OCI-LY7 (cell line): ENCODE data around the gene HDAC4. TPM values are rescaled to one million over a fixed set of nuclear protein-coding genes. Genes with fewer than 3 reads are reported as not detected.

Experiments used
- BruUV-seq: library from RNA; stranded (reverse); fragments of 400-500 nt; replicated peaks from 2 replicates; lab custom pipeline; 2021; lab: Mats Ljungman, UMichigan
- CTCF ChIA-PET: fragments of 300-600 bp; sonication (Branson Sonifier 250); formaldehyde crosslinking; loops from one replicate; lab custom pipeline; 2022; ENCODE audit warnings: antibody characterized with exemption; ENCODE audit not compliant: unreplicated experiment; lab: Charles Lee
- POLR2A ChIA-PET: fragments of 300-600 bp; sonication (Branson Sonifier 250); formaldehyde crosslinking; loops from one replicate; lab custom pipeline; 2022; ENCODE audit warnings: antibody characterized with exemption; lab: Charles Lee
- DNase-seq: peaks from one replicate; pipeline ENCODE4 v3.0.0-alpha.2; 2015; ENCODE audit warnings: low spot score
- H2AFZ ChIP-seq: fragments of 200-600 bp; sonication (generic), shearing (Covaris generic); 2 replicates; pipeline ENCODE4 v1.6.1; 2014; ENCODE audit warnings: mild to moderate bottlenecking, antibody characterized with exemption, low read length, moderate library complexity
- H3K27ac ChIP-seq: fragments of 200-600 bp; sonication (generic); 2 replicates; pipeline ENCODE4 v1.5.1; 2014; ENCODE audit warnings: mixed run types, low read depth, mild to moderate bottlenecking, moderate library complexity, low read length, inconsistent platforms; ENCODE audit not compliant: poor library complexity, severe bottlenecking
- H3K36me3 ChIP-seq: fragments of 200-600 bp; sonication (generic); 2 replicates; pipeline ENCODE4 v1.6.1; 2014; ENCODE audit warnings: mild to moderate bottlenecking, antibody characterized with exemption, low read length, moderate library complexity, mixed read lengths; ENCODE audit not compliant: insufficient read depth
- H3K4me1 ChIP-seq: fragments of 200-600 bp; sonication (generic); 2 replicates; pipeline ENCODE4 v1.5.1; 2014; ENCODE audit warnings: mild to moderate bottlenecking, low read length; ENCODE audit not compliant: insufficient read depth, poor library complexity, severe bottlenecking
- H3K4me2 ChIP-seq: fragments of 200-600 bp; sonication (generic); 2 replicates; pipeline ENCODE4 v1.6.1; 2014; ENCODE audit warnings: mild to moderate bottlenecking, low read length
- H3K4me3 ChIP-seq: fragments of 200-600 bp; sonication (generic); 2 replicates; pipeline ENCODE4 v1.5.1; 2014; ENCODE audit warnings: mild to moderate bottlenecking, low read depth, low read length; ENCODE audit not compliant: poor library complexity, severe bottlenecking
- H3K79me2 ChIP-seq: fragments of 200-600 bp; sonication (generic); 2 replicates; pipeline ENCODE4 v1.6.1; 2016; ENCODE audit warnings: low read depth, mild to moderate bottlenecking, low read length, moderate library complexity, mixed read lengths; ENCODE audit not compliant: insufficient read depth
- H3K9me2 ChIP-seq: fragments of 200-600 bp; sonication (generic); 2 replicates; pipeline ENCODE4 v1.6.1; 2016; ENCODE audit warnings: mild to moderate bottlenecking, low read length, mixed read lengths; ENCODE audit not compliant: insufficient read depth
- H3K9me3 ChIP-seq: fragments of 200-600 bp; sonication (generic); 2 replicates; pipeline ENCODE4 v1.6.1; 2014; ENCODE audit warnings: mild to moderate bottlenecking, mixed run types, low read length, mixed read lengths
- H4K20me1 ChIP-seq: fragments of 200-600 bp; sonication (generic); 2 replicates; pipeline ENCODE4 v1.6.1; 2014; ENCODE audit warnings: mild to moderate bottlenecking, antibody characterized with exemption, low read length, moderate library complexity, mixed read lengths; ENCODE audit not compliant: insufficient read depth
- EZH2phosphoT487 ChIP-seq: fragments of 200-600 bp; sonication (generic); IDR thresholded peaks from 2 replicates; pipeline ENCODE4 v1.6.1; 2018; ENCODE audit warnings: low read depth, borderline replicate concordance, mild to moderate bottlenecking, mixed run types, antibody characterized with exemption, low read length, moderate library complexity, mixed read lengths
- intact Hi-C: fragments of 100-400 bp; cut with micrococcal nuclease; formaldehyde crosslinking; loops from one replicate; pipeline ENCODE4 v1.10.0; 2022; ENCODE audit not compliant: unreplicated experiment
- total RNA-seq, 2 experiments: library from RNA; depleted of rRNA in 1 of 2; stranded (reverse); fragments of >200 nt in 1 of 2; shearing (Covaris generic) in 1 of 2; gene quantifications; 2 replicates each; pipeline ENCODE4 v1.2.3, GENCODE V29; 2014 to 2022
- TF ChIP-seq, protein P1 (sequence below): fragments of 200-600 bp; sonication (generic); conservative IDR thresholded peaks from 2 replicates; pipeline ENCODE4 v1.5.1; 2014; ENCODE audit warnings: mild to moderate bottlenecking, antibody characterized with exemption, low read length, moderate library complexity, mixed read lengths

The HDAC4 gene
- total RNA-seq, 2 experiments from 2014 or later, result 10.2 to 20.6 TPM

DNA sequence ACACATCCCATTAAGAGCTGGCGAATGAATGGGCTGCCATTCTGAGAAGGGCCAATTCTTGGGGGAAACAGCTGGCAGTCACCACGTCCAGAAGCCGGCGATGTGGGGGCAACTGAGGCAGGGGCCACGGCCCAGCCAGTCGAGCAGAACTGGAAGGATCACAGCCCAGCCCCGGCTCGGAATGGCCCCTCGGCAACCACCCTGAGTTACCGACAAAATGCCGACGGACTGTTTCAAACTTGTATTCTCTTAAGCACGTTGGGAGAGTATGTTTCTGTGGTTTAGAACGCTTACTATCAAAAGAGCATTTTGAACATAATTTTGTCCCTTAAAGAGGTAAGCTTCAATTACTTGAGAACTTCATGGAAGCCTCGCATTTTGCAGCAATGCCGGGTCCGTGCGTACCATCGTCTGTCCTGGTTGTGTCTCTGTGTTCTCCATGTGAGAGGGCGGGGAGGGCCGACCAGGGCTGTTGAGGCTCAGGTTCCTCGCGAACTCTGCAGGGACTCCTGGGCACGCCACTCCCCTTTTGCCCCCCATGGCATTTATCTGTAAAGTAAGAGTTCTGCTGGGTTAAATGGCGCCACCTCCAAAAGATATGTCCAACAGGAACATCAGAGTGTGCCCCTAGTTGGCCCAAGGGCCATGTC is 397.1 kb downstream of the HDAC4 start:
- CTCF ChIA-PET, result no interaction called here

DNA sequence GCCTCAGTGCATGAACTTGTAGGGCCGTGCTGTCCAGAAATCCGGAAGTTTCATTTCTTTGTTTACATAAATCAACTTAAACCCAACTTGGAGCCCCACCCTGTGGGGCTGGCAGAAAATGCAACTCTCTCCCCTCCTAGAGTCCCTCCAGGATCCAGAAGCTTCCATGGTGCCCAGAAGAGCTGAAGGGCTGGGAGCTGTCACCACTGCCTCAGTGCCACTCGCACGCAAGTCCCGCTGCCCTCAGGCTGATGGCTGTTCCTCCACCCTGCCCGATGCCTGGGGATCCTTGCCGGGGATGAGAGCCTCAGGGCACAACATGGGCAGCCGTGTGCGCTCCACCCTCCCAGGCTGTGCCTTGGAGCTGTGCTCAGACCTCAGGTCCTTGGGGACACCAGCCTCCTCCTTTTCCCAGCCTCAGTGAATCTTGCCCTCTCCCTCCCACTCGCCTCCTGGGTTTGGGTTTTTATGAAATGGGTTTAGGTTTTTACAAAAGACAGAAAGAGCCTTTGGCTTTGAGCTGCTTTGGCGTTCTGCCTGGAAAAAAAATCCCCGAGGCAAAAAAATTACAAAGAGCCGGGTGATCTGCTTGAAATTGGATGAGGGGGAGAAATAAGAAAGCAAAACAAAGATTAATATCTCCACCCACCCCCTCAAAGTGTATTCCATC is 397.7 kb downstream of the HDAC4 start:
- Histone ChIP-seq H3K27ac (no peak overlapping the region), H2AFZ (no peak overlapping the region), H3K4me1 (no peaks in the 10 kb centered on the region), H4K20me1 (no peaks in the 10 kb centered on the region), H3K9me2 (no peaks in the 10 kb centered on the region), H3K4me2 (no peak overlapping the region), H3K9me3 (no peaks in the 10 kb centered on the region), H3K79me2 (no peaks in the 10 kb centered on the region), H3K36me3 (no peaks in the 10 kb centered on the region), H3K4me3 (no peak overlapping the region)
- intact Hi-C loops, result no loop called here
- BruUV-seq, result no TSS peak
- CTCF ChIA-PET, result no interaction called here
- POLR2A ChIA-PET, result interaction anchor here (0.5 kb wide), 1 partner anchor 18 kb away, joined by 3 read pairs; no protein-coding TSS in a partner anchor
- DNase-seq, result no peak
- TF ChIP-seq, protein P1, sequence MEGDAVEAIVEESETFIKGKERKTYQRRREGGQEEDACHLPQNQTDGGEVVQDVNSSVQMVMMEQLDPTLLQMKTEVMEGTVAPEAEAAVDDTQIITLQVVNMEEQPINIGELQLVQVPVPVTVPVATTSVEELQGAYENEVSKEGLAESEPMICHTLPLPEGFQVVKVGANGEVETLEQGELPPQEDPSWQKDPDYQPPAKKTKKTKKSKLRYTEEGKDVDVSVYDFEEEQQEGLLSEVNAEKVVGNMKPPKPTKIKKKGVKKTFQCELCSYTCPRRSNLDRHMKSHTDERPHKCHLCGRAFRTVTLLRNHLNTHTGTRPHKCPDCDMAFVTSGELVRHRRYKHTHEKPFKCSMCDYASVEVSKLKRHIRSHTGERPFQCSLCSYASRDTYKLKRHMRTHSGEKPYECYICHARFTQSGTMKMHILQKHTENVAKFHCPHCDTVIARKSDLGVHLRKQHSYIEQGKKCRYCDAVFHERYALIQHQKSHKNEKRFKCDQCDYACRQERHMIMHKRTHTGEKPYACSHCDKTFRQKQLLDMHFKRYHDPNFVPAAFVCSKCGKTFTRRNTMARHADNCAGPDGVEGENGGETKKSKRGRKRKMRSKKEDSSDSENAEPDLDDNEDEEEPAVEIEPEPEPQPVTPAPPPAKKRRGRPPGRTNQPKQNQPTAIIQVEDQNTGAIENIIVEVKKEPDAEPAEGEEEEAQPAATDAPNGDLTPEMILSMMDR, result no peak
- no peak for TF ChIP-seq EZH2phosphoT487

More for the DNA sequence above, 397.1 kb downstream of the HDAC4 start:
- H3K4me1 ChIP-seq, result no peaks in the 10 kb centered on the region
- no peaks in the 10 kb centered on the region for H3K79me2 ChIP-seq
- no peak overlapping the region for H2AFZ ChIP-seq
- TF ChIP-seq, protein P1, result no peak
- TF ChIP-seq EZH2phosphoT487, result no peak
- H3K4me3 ChIP-seq, result no peak overlapping the region
- no peak overlapping the region for H3K27ac ChIP-seq
- POLR2A ChIA-PET, result no interaction called here
- DNase-seq, result no peak
- no peaks in the 10 kb centered on the region for H3K9me3 ChIP-seq
- BruUV-seq, result no TSS peak
- H4K20me1 ChIP-seq, result no peaks in the 10 kb centered on the region
- intact Hi-C loops, result no loop called here
- H3K4me2 ChIP-seq, result no peak overlapping the region
- no peaks in the 10 kb centered on the region for H3K9me2 ChIP-seq
- H3K36me3 ChIP-seq, result no peaks in the 10 kb centered on the region

DNA sequence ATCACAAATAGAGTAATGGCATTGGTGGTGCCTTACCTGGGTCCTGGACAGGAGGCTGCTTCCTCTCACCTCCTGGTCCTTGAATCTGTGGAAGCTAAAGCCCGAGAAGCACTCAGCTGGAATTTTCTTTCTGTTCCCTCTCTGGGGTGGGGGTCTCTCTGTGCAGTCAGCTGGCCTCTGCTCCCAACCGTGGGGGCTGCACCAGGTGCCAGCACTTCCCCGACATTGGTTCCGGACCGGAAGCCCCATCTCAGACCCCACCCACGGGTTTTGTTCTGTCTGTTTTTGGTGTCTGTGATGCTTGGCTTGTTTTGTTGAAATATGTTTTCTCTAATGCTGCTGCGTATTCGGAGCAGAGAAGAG is 398.2 kb downstream of the HDAC4 start:
- ChIA-PET CTCF (no interaction called here), POLR2A (no interaction called here)
- Histone ChIP-seq H3K79me2 (no peaks in the 10 kb centered on the region), H2AFZ (no peak overlapping the region), H3K4me3 (no peak overlapping the region), H3K27ac (no peak overlapping the region), H4K20me1 (no peaks in the 10 kb centered on the region), H3K4me2 (no peak overlapping the region), H3K9me3 (no peaks in the 10 kb centered on the region), H3K36me3 (no peaks in the 10 kb centered on the region), H3K4me1 (no peaks in the 10 kb centered on the region), H3K9me2 (no peaks in the 10 kb centered on the region)
- TF ChIP-seq EZH2phosphoT487, result no peak
- TF ChIP-seq, protein P1, result no peak
- intact Hi-C loops, result no loop called here
- BruUV-seq, result no TSS peak
- DNase-seq, result no peak
